HepG2 (cell line): ENCODE results near the gene EXOC3L4.

Source experiments
- BCL6 ChIP-seq: IDR thresholded peaks from 2 replicates; pipeline ENCODE4 v1.6.1; 2016; ENCODE audit warnings: missing genetic modification reagents, missing compliant biosample characterization
- DNMT1 ChIP-seq: sonication (generic); formaldehyde crosslinking; IDR thresholded peaks from 2 replicates; pipeline ENCODE4 v1.5.1; 2020; ENCODE audit warnings: mild to moderate bottlenecking, missing genetic modification reagents
- EP300 ChIP-seq, 3 experiments: sonication (generic) in 1 of 3; formaldehyde crosslinking in 1 of 3; IDR thresholded peaks; 2 replicates each; pipeline versions ENCODE4 v1.5.1 to v1.6.1; 2011 to 2020; ENCODE audit warnings: low read depth in 2 of 3, low read length in 2 of 3, borderline replicate concordance in 1 of 3, improper control_type of control experiment in 1 of 3, mild to moderate bottlenecking in 1 of 3, missing genetic modification reagents in 1 of 3, moderate library complexity in 1 of 3
- EZH2 ChIP-seq: conservative IDR thresholded peaks from 2 replicates; pipeline ENCODE4 v1.6.1; 2012; ENCODE audit warnings: mild to moderate bottlenecking, low read depth, low read length, moderate library complexity
- MIXL1 ChIP-seq: IDR thresholded peaks from 2 replicates; pipeline ENCODE4 v1.6.1; 2016
- NFIC ChIP-seq: IDR thresholded peaks from 2 replicates; pipeline ENCODE4 v1.6.1; 2012; ENCODE audit warnings: mild to moderate bottlenecking, low read length, inconsistent platforms
- ZBTB21 ChIP-seq: sonication (generic); formaldehyde crosslinking; IDR thresholded peaks from 2 replicates; pipeline ENCODE4 v1.4.0; 2020; ENCODE audit warnings: missing genetic modification reagents
- ZBTB42 ChIP-seq: sonication (generic); formaldehyde crosslinking; IDR thresholded peaks from 2 replicates; pipeline ENCODE4 v1.5.0; 2020; ENCODE audit warnings: mild to moderate bottlenecking, missing genetic modification reagents
- ZNF350 ChIP-seq: sonication (generic); formaldehyde crosslinking; IDR thresholded peaks from 2 replicates; pipeline ENCODE4 v1.4.0; 2020; ENCODE audit warnings: mild to moderate bottlenecking, low read depth, missing genetic modification reagents, borderline replicate concordance
- TF ChIP-seq, protein P1 (sequence below): sonication (generic); formaldehyde crosslinking; IDR thresholded peaks from 2 replicates; pipeline ENCODE4 v1.5.0; 2020; ENCODE audit warnings: mild to moderate bottlenecking, missing genetic modification reagents, moderate library complexity
- TF ChIP-seq, protein P2 (sequence below): sonication (generic); formaldehyde crosslinking; IDR thresholded peaks from 2 replicates; pipeline ENCODE4 v1.5.1; 2020; ENCODE audit warnings: mild to moderate bottlenecking, missing genetic modification reagents, moderate library complexity
- TF ChIP-seq, protein P3 (sequence below): IDR thresholded peaks from 2 replicates; pipeline ENCODE4 v1.6.1; 2012; ENCODE audit warnings: inconsistent platforms
- TF ChIP-seq, protein P4 (sequence below): sonication (generic); formaldehyde crosslinking; IDR thresholded peaks from 2 replicates; pipeline ENCODE4 v1.5.0; 2020; ENCODE audit warnings: missing genetic modification reagents

DNA sequence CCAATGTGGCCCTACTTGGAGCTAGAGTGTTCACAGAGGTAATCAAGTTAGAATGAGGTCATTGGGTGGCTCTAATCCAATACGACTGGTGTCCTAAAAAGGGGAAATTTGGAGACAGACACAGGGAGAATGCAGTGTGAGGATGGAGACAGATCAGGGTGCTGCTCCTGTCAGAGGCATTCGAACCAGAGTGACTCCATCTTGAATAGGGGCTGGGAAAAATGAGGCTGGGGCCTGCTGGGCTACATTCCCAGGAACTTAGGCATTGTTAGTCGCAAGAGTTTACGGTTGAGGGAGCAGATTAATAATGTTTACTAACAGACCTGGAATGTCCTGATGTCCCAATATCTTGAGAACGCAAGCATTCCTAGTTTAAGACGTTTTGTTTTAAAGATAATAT is 49.0 kb downstream of the EXOC3L4 start:
- TF ChIP-seq, protein P1, sequence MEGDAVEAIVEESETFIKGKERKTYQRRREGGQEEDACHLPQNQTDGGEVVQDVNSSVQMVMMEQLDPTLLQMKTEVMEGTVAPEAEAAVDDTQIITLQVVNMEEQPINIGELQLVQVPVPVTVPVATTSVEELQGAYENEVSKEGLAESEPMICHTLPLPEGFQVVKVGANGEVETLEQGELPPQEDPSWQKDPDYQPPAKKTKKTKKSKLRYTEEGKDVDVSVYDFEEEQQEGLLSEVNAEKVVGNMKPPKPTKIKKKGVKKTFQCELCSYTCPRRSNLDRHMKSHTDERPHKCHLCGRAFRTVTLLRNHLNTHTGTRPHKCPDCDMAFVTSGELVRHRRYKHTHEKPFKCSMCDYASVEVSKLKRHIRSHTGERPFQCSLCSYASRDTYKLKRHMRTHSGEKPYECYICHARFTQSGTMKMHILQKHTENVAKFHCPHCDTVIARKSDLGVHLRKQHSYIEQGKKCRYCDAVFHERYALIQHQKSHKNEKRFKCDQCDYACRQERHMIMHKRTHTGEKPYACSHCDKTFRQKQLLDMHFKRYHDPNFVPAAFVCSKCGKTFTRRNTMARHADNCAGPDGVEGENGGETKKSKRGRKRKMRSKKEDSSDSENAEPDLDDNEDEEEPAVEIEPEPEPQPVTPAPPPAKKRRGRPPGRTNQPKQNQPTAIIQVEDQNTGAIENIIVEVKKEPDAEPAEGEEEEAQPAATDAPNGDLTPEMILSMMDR, result no peak
- no peak for TF ChIP-seq DNMT1 (CRISPR knock-in tag)
- TF ChIP-seq EP300 (IDR thresholded peaks at IDR 0.05; ENCODE audit: low read depth in 2 of 2, low read length in 2 of 2), result no peak
- no peak for TF ChIP-seq EP300 (CRISPR knock-in tag; IDR thresholded peaks at IDR 0.05; ENCODE audit: borderline replicate concordance)
- TF ChIP-seq MIXL1, result no peak
- no peak for TF ChIP-seq ZNF350 (CRISPR knock-in tag)
- TF ChIP-seq, protein P2, sequence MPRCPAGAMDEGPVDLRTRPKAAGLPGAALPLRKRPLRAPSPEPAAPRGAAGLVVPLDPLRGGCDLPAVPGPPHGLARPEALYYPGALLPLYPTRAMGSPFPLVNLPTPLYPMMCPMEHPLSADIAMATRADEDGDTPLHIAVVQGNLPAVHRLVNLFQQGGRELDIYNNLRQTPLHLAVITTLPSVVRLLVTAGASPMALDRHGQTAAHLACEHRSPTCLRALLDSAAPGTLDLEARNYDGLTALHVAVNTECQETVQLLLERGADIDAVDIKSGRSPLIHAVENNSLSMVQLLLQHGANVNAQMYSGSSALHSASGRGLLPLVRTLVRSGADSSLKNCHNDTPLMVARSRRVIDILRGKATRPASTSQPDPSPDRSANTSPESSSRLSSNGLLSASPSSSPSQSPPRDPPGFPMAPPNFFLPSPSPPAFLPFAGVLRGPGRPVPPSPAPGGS (CRISPR knock-in tag), result no peak
- no peak for TF ChIP-seq ZBTB42 (CRISPR knock-in tag)
- TF ChIP-seq, protein P3, sequence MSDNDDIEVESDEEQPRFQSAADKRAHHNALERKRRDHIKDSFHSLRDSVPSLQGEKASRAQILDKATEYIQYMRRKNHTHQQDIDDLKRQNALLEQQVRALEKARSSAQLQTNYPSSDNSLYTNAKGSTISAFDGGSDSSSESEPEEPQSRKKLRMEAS, result no peak
- no peak for TF ChIP-seq EZH2
- no peak for TF ChIP-seq BCL6 (CRISPR knock-in tag)
- TF ChIP-seq, protein P4, sequence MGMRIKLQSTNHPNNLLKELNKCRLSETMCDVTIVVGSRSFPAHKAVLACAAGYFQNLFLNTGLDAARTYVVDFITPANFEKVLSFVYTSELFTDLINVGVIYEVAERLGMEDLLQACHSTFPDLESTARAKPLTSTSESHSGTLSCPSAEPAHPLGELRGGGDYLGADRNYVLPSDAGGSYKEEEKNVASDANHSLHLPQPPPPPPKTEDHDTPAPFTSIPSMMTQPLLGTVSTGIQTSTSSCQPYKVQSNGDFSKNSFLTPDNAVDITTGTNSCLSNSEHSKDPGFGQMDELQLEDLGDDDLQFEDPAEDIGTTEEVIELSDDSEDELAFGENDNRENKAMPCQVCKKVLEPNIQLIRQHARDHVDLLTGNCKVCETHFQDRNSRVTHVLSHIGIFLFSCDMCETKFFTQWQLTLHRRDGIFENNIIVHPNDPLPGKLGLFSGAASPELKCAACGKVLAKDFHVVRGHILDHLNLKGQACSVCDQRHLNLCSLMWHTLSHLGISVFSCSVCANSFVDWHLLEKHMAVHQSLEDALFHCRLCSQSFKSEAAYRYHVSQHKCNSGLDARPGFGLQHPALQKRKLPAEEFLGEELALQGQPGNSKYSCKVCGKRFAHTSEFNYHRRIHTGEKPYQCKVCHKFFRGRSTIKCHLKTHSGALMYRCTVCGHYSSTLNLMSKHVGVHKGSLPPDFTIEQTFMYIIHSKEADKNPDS (CRISPR knock-in tag), result no peak
- TF ChIP-seq NFIC, result no peak
- no peak for TF ChIP-seq ZBTB21 (CRISPR knock-in tag)
